Stomach (tissue), 4 donors: ENCODE measurements around the gene CCDC179.

Experiments used
- EP300 ChIP-seq: sonication (generic); formaldehyde crosslinking; IDR thresholded peaks from one replicate; pipeline ENCODE4 v1.6.1; 2017; ENCODE audit warnings: antibody characterized with exemption
- POLR2A ChIP-seq, 4 donors: fragments of 450-650 bp; IDR thresholded peaks; one replicate each; pipeline ENCODE4 v1.6.1; 2016; ENCODE audit warnings: antibody characterized with exemption in 4 of 4, control low read depth in 2 of 4, mild to moderate bottlenecking in 1 of 4, moderate library complexity in 1 of 4
- POLR2AphosphoS5 ChIP-seq, 3 donors: sonication (generic); formaldehyde crosslinking; IDR thresholded peaks; one replicate each; pipeline ENCODE4 v1.6.1; 2016; ENCODE audit warnings: antibody characterized with exemption in 3 of 3
- TF ChIP-seq, protein P1 (sequence below), 7 experiments: fragments of 450-650 bp in 4 of 7; fragments of 200-600 bp in 3 of 7; sonication (generic) in 3 of 7; IDR thresholded peaks; one replicate each; pipeline ENCODE4 v1.5.1; 2016 to 2019; ENCODE audit warnings: antibody characterized with exemption in 7 of 7, control low read depth in 2 of 7, mild to moderate bottlenecking in 1 of 7

GRCh38 chr11:22878039-22878438, 17.8 kb upstream of the CCDC179 start:
- TF ChIP-seq, protein P1, sequence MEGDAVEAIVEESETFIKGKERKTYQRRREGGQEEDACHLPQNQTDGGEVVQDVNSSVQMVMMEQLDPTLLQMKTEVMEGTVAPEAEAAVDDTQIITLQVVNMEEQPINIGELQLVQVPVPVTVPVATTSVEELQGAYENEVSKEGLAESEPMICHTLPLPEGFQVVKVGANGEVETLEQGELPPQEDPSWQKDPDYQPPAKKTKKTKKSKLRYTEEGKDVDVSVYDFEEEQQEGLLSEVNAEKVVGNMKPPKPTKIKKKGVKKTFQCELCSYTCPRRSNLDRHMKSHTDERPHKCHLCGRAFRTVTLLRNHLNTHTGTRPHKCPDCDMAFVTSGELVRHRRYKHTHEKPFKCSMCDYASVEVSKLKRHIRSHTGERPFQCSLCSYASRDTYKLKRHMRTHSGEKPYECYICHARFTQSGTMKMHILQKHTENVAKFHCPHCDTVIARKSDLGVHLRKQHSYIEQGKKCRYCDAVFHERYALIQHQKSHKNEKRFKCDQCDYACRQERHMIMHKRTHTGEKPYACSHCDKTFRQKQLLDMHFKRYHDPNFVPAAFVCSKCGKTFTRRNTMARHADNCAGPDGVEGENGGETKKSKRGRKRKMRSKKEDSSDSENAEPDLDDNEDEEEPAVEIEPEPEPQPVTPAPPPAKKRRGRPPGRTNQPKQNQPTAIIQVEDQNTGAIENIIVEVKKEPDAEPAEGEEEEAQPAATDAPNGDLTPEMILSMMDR (IDR thresholded peaks at IDR 0.05): no peak
- TF ChIP-seq EP300 (no peak), POLR2AphosphoS5 (IDR thresholded peaks at IDR 0.05) (no peak), POLR2A (IDR thresholded peaks at IDR 0.05) (no peak)
